DOHH2 (cell line): ENCODE data around the gene GPR107.

Source experiments
- H3F3A ChIP-seq: fragments of 200-600 bp; sonication (generic), shearing (Covaris generic); 2 replicates; pipeline ENCODE4 v1.6.0; 2016; ENCODE audit warnings: antibody characterized with exemption, mild to moderate bottlenecking; ENCODE audit not compliant: control insufficient read depth, insufficient read depth
- H3K27ac ChIP-seq: fragments of 200-600 bp; sonication (generic); 2 replicates; pipeline ENCODE4 v1.5.1; 2014; ENCODE audit warnings: low read depth, mild to moderate bottlenecking, low read length, moderate library complexity
- H3K27me3 ChIP-seq: fragments of 200-600 bp; sonication (generic); 2 replicates; pipeline ENCODE4 v1.6.1; 2014; ENCODE audit warnings: mild to moderate bottlenecking, low read length, mixed read lengths; ENCODE audit not compliant: control insufficient read depth
- H3K36me3 ChIP-seq: fragments of 200-600 bp; sonication (generic); 2 replicates; pipeline ENCODE4 v1.6.1; 2014; ENCODE audit warnings: mild to moderate bottlenecking, low read length, moderate library complexity, mixed read lengths; ENCODE audit not compliant: control insufficient read depth
- H3K4me1 ChIP-seq: fragments of 200-600 bp; sonication (generic); 2 replicates; pipeline ENCODE4 v1.6.1; 2014; ENCODE audit warnings: mild to moderate bottlenecking, low read length, mixed read lengths; ENCODE audit not compliant: control insufficient read depth
- H3K4me2 ChIP-seq: fragments of 200-600 bp; sonication (generic); 2 replicates; pipeline ENCODE4 v1.6.0; 2014; ENCODE audit warnings: mild to moderate bottlenecking, low read length, moderate library complexity
- H3K4me3 ChIP-seq: fragments of 200-600 bp; sonication (generic); 2 replicates; pipeline ENCODE4 v1.5.1; 2014; ENCODE audit warnings: mild to moderate bottlenecking, low read length, mixed read lengths
- H3K79me2 ChIP-seq: fragments of 200-600 bp; sonication (generic); 2 replicates; pipeline ENCODE4 v1.6.1; 2014; ENCODE audit warnings: mild to moderate bottlenecking, low read length, mixed read lengths; ENCODE audit not compliant: control insufficient read depth
- H3K9me2 ChIP-seq: fragments of 200-600 bp; sonication (generic); replicated peaks from 2 replicates; pipeline ENCODE4 v1.6.1; 2014; ENCODE audit warnings: mild to moderate bottlenecking, low read length, mixed read lengths; ENCODE audit not compliant: control insufficient read depth
- H3K9me3 ChIP-seq: fragments of 200-600 bp; sonication (generic); 2 replicates; pipeline ENCODE4 v1.6.1; 2014; ENCODE audit warnings: antibody characterized with exemption, low read length, mixed read lengths; ENCODE audit not compliant: control insufficient read depth, insufficient read depth
- H4K20me1 ChIP-seq: fragments of 200-600 bp; sonication (generic); 2 replicates; pipeline ENCODE4 v1.6.0; 2014; ENCODE audit warnings: low read depth, mild to moderate bottlenecking, antibody characterized with exemption, low read length, moderate library complexity; ENCODE audit not compliant: control insufficient read depth, insufficient read depth
- CTCF ChIP-seq: fragments of 200-600 bp; sonication (generic); IDR thresholded peaks from one replicate; pipeline ENCODE4 v1.5.1; 2014; ENCODE audit warnings: antibody characterized with exemption, mild to moderate bottlenecking, low read depth, low read length; ENCODE audit not compliant: poor library complexity, severe bottlenecking
- EZH2phosphoT487 ChIP-seq: fragments of 200-600 bp; sonication (generic); IDR thresholded peaks from 2 replicates; pipeline ENCODE4 v1.6.1; 2017; ENCODE audit warnings: borderline replicate concordance, mild to moderate bottlenecking, antibody characterized with exemption, low read length, moderate library complexity, mixed read lengths

Gene GPR107

GRCh38 chr9:130149031-130149430, 95.3 kb downstream of the GPR107 start:
- TF ChIP-seq CTCF (no peak), EZH2phosphoT487 (no peak)
- Histone ChIP-seq H3K4me2 (no peak overlapping the region), H4K20me1 (no peaks in the 10 kb centered on the region), H3K27me3 (no peaks in the 10 kb centered on the region; the same call in 1 of the 2 replicates), H3K4me1 (peaks cover 11% of the 10 kb centered on the region), H3K79me2 (no peaks in the 10 kb centered on the region), H3K27ac (no peak overlapping the region), H3K9me3 (no peaks in the 10 kb centered on the region), H3K9me2 (no peaks in the 10 kb centered on the region), H3K4me3 (no peak overlapping the region), H3K36me3 (no peaks in the 10 kb centered on the region), H3F3A (no peaks in the 10 kb centered on the region)

GRCh38 chr9:130149654-130150286, 96.1 kb downstream of the GPR107 start:
- Histone ChIP-seq H3K27me3 (no peaks in the 10 kb centered on the region; the same call in 1 of the 2 replicates), H3F3A (no peaks in the 10 kb centered on the region), H3K4me3 (no peak overlapping the region), H3K36me3 (no peaks in the 10 kb centered on the region), H3K9me2 (no peaks in the 10 kb centered on the region), H3K9me3 (no peaks in the 10 kb centered on the region), H3K4me2 (no peak overlapping the region), H3K4me1 (peaks cover 8% of the 10 kb centered on the region), H3K79me2 (no peaks in the 10 kb centered on the region), H4K20me1 (no peaks in the 10 kb centered on the region), H3K27ac (no peak overlapping the region)
- TF ChIP-seq CTCF (no peak), EZH2phosphoT487 (no peak)

GRCh38 chr9:130150779-130151382, 97.2 kb downstream of the GPR107 start:
- Histone ChIP-seq H3K79me2 (no peaks in the 10 kb centered on the region), H3F3A (no peaks in the 10 kb centered on the region), H3K27ac (no peak overlapping the region), H4K20me1 (no peaks in the 10 kb centered on the region), H3K9me2 (no peaks in the 10 kb centered on the region), H3K36me3 (no peaks in the 10 kb centered on the region), H3K4me3 (no peak overlapping the region), H3K27me3 (no peaks in the 10 kb centered on the region), H3K4me2 (no peak overlapping the region), H3K9me3 (no peaks in the 10 kb centered on the region), H3K4me1 (no peaks in the 10 kb centered on the region)
- no peak for TF ChIP-seq CTCF
- TF ChIP-seq EZH2phosphoT487: no peak
